Astrocyte (in vitro differentiated cells and primary cell): ENCODE results near the gene ZER1.

Experiments used
- EZH2 ChIP-seq: IDR thresholded peaks from 2 replicates; pipeline ENCODE4 v1.6.1; 2012; ENCODE audit warnings: mild to moderate bottlenecking, low read length, inconsistent platforms; ENCODE audit not compliant: insufficient read depth
- TF ChIP-seq, protein P1 (sequence below): IDR thresholded peaks from 2 replicates; pipeline ENCODE4 v1.5.1; 2011; ENCODE audit warnings: low read depth, mild to moderate bottlenecking, inconsistent platforms, low read length, moderate library complexity; ENCODE audit not compliant: insufficient read depth

DNA sequence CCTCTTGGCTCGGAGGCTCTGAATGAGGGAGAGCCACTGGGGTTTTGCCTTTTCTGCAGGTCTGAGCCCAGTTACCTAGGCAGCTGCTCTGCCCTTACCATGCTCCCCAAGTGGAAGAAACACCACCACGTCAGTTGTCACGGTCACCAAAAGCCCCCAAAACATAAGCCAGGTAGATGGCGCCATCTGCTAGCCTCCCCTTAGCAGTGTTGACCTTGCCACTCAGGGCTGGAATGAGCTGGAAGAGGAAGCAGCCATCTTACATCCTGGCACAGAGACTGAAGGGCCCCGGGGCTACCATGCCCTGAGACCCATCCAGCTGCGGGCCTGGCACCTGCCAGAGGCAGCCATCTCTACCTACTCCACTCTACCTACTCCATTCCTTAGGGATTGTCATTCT lies 7.4 kb downstream of the ZER1 start:
- TF ChIP-seq, protein P1, sequence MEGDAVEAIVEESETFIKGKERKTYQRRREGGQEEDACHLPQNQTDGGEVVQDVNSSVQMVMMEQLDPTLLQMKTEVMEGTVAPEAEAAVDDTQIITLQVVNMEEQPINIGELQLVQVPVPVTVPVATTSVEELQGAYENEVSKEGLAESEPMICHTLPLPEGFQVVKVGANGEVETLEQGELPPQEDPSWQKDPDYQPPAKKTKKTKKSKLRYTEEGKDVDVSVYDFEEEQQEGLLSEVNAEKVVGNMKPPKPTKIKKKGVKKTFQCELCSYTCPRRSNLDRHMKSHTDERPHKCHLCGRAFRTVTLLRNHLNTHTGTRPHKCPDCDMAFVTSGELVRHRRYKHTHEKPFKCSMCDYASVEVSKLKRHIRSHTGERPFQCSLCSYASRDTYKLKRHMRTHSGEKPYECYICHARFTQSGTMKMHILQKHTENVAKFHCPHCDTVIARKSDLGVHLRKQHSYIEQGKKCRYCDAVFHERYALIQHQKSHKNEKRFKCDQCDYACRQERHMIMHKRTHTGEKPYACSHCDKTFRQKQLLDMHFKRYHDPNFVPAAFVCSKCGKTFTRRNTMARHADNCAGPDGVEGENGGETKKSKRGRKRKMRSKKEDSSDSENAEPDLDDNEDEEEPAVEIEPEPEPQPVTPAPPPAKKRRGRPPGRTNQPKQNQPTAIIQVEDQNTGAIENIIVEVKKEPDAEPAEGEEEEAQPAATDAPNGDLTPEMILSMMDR = no peak
- TF ChIP-seq EZH2 = no peak
